Tongue (tissue), 2 donors: ENCODE results near the gene SF3B3. TPM values are rescaled to one million over a fixed set of nuclear protein-coding genes. Genes with fewer than 3 reads are reported as not detected.

Source experiments
- DNase-seq: peaks from one replicate; pipeline ENCODE4 v3.0.0-alpha.2; 2015
- total RNA-seq: library from RNA; depleted of rRNA; stranded (reverse); fragments of >200 nt; gene quantifications from one replicate; pipeline ENCODE4 v1.2.3, GENCODE V29; 2014

SF3B3 gene
- total RNA-seq, result 137 TPM

DNA sequence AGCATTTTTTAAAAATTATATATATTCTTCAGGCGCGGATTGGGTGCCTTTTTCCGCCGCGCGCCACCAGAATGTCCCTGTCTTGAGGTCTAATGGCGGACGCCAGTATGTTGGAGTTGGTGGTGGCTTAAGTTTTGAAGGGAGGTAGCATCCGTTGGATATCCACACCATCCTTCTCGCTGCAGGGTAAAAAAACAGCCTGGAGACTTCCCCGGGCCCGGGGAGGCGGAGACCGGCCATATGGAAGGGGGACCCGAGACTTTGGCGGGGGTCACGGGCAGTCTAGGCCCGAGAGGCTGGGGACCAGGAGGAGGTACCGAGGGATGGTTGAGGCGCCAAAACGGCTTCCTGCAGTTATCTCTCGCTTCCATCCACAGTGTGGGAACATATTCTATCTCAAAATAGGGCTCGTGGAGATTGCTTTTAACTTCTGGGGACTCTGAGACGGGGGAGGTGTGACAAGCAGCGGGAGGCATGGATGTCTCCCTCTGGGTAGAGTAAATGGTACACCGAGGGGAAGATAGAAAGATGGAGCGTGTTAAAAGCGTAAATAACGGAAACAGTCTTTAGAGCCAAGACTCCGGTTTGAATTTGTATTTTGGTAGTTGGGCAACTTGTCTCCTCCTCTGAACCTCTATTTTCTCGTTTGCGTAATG, at the start of gene SF3B3:
TSS of gene SF3B3 (plus strand) at position 74 of the 656 bp plus-strand sequence. CDS start 2,841 bp downstream, outside the sequence.
- no peak for DNase-seq

DNA sequence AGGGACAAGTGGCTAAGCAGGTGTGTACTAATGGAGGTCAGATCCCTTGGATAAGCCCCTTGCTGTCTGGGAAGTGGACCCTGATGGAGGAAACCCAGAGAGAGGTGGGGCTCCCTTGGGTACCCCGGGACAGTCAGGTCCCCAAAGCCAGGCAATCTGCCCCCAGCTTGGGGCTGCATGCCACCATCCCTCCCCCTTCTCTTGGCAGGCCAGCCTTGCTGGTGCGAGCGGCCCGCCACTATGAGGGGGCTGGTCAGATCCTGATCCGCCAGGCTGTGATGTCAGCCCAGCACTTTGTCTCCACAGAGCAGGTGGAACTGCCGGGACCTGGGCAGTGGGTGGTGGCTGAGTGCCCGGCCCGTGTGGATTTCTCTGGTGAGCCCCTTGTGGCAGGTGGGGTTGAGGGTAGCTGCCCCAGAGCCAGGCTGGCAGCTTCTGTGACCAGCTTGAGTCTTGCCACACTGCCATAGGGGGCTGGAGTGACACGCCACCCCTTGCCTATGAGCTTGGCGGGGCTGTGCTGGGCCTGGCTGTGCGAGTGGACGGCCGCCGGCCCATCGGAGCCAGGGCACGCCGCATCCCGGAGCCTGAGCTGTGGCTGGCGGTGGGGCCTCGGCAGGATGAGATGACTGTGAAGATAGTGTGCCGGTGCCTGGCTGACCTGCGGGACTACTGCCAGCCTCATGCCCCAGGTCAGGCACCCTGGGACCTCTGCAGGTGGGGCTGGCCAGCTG, 49.1 kb upstream of the SF3B3 start:
- DNase-seq, result no peak

DNA sequence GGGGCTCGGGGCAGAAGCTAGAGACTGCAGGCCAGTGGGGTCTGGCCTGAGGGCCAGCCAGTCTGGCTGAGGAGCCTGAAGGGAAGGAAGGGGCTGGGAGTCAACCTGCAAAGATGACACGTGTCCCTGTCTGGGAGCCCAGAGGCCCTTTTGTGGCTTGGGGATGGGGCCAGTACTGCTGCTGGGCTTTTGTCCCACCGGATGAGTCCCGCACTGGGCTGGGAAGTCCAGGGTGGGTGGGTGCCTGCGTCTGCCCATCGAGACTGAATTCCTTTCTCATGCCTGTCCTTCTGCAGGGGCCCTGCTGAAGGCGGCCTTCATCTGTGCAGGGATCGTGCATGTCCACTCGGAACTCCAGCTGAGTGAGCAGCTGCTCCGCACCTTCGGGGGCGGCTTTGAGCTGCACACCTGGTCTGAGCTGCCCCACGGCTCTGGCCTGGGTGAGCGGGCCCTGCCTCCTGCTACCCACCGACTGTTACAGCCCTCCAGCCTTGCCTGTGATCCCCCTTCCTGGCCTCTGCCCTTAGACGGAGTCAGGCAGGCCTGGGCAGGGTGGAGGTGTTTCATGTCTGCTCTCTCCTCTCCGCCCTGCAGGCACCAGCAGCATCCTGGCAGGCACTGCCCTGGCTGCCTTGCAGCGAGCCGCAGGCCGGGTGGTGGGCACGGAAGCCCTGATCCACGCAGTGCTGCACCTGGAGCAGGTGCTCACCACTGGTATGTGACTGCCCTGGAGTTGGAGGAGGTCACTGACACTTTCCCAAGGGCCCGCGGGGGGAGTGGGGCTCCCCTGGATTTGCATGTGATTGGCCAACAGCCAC, 48.4 kb upstream of the SF3B3 start:
- DNase-seq, result no peak

DNA sequence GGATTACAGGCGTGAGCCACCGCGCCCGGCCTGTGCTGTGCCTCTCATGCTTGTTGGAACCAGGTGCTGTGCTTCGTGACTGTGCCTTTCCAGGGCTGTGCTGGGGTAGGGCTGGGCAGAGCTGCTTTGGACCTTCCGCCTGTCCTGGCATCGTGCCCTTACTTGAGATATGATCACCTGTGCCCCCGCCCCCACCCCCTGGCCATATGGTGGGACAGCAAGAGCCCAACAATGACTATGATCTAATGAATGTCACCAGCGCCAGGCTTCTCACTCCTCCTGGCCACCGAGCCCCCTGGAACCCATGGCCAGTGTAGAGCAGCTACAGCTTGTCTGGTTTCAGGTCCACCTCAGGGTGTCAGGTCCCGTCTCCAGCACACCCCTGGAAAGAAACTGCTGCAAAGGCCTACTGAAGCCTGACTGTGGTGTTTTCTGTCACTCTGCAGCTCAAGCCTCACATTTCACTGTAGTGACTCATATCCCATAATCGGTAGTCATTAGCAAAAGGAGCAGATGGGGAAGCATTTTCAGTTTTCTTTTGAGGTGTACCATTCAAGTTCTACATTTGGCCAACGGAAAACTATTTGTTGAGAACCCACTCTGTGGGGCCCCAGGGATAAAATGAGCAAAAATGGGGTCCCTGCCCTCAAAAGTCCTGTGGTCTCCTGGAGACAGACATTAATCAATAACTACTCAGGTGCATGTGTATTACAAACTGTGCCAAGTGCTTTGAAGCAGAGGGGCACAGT, 47.2 kb upstream of the SF3B3 start:
- peak; percentile 54 for DNase-seq

DNA sequence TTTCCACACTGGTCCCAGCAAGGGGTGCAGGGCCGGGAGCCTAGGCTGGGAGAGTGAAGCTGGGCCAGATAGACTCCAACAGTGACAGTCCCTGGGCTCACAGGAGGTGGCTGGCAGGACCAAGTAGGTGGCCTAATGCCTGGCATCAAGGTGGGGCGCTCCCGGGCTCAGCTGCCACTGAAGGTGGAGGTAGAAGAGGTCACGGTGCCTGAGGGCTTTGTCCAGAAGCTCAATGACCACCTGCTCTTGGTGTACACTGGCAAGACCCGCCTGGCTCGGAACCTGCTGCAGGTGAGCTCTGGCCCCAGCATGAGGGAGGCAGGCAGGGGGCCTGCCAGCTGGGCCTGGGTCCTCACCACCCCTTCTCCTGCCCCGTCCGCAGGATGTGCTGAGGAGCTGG, 45.4 kb upstream of the SF3B3 start:
- no peak for DNase-seq

DNA sequence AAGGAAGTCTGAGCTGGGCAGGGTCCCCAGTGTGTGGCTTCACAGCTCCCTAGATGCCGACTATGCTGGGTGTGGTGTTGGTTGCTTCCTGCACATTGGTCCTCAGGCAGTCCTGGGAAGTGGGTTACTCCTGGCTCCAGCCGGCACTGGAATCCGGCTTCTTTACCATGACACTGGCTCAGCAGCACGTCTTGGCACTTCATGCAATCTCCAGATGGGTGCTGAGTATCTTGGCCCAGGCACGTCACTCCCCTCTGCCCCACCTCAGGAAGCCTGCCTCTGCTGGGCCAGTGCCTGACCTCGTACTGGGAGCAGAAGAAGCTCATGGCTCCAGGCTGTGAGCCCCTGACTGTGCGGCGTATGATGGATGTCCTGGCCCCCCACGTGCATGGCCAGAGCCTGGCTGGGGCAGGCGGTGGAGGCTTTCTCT, 44.7 kb upstream of the SF3B3 start:
- DNase-seq, result no peak

DNA sequence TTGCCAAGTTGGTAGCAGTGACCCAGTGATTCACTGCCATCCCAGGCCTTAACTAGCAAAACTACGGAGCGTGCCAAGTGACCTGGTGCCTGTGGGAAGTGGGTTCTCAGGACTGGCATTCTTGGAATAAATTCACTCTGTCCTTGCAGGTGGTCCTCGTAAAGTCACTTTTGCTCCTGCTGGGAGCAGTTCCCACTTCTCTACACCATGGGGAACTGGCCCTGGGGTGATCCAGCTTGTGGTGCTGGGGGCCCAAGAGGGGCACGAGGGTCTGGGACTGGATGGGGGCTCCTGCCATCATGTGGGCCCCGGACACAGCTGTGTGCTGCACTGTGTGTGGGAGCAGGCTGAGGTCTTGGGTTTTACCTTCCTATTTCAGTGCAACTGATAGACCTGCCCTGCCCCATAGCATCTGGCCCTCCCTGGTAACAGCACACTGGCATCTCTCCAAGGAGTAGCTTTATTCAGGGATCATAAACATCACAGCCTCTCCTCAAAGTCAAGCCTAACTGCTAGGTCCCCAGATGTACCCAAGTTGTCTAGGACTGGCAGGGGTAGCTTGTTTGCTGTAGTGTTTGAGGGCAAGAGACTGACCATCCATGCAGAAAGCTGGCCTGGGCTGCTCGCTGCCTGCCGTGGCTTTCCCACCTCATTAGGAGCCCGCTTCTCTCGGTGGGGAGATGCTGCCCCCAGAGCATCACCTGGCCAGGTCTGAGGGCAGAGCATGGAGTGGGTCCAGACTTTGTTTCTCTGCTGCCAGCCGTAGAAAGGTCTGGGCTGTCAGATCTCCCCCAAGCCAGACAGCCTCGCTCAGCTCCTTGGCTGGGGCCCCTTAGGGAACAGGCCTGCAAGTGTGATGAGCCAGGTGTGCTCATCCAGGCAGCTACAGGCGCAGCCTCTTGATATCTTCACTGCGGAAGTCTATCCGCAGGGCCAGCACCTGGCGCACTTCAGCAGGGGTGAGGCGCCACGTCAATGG, 43.2 kb upstream of the SF3B3 start:
- no peak for DNase-seq

DNA sequence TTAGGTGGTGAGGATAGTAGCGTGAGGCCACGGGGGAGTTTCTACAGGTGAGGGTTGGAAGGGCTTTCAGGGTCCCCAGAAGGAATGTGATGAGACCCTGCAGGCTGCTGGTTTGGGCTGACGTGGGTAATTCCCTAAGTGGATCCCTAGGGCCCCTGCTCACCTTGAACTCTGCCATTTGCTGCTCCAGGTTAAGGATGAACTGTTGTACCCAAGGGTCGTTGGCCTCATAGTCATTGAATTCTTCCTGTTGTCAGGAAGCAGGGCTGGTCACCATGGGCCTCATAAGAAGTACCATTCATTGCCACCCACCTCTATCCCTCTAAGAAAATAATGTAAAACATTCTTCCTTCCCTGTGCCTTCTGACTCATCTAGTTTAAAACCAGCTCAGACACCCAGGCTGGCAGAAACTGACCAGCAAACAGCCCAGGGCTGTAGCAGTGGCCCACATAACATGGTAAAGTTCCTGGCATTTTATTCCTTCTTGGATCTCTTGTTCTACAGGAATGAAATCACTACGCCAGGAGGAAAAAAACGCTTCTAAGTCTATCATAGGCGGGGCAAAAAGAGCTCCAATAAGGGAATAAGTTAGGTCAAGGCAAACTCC, 41.6 kb upstream of the SF3B3 start:
- DNase-seq, result no peak

DNA sequence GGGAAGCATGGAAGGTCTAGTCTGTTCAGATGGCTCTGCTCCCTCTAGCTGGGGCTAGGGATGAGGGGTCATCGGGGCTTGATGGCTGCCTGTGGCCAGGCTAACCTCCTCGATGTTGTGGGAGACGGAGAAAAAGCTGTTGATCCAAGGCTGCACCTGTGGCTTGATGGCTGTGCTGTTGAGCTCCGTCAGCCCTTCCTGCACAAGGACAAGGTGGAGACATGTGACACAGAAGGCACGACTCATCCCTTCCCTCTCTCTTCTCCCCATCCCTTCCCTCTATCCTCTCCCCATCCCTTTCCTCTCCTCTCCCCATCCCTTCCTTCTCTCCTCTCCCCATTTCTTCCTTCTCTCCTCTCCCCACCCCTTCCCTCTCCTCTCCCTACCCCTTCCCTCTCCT, 41.0 kb upstream of the SF3B3 start:
- no peak for DNase-seq

DNA sequence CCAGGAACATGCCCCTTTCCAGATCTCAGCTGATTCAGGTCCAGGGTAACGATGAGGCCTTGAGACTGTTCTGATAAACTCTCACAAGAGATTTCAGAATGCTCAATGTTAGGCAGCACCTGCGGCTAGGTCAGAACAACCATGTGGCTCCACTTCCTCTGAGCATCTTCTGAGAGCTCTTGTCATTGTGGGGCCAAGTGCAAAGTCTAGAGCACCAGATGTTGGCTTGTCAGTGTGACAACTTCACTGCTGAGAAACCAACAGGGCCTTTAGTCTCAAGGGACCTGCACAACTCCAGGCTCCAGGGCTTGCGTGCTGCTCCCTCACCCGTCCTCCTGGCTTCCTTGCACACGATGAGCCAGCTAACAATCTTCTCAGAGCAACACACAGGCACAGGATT, 40.2 kb upstream of the SF3B3 start:
- DNase-seq, result no peak

DNA sequence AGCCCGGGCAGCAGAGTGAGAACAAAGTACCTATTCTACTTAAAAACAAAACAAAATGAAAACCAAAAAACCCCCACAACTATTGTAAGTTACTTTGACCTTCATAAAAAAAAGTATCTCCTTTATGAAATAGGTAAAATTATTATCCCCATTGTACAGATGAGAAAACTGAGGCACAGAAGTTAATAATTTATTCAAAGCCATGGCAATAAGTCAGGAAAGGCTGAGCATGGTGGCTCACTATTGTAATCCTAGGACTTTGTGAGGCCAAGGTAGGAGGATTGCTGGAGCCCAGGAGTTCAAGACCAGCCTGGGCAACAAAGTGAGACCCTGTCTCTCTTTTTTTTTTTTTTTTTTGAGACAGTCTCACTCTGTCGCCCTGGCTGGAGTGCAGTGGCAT, 38.7 kb upstream of the SF3B3 start:
- DNase-seq, result no peak

DNA sequence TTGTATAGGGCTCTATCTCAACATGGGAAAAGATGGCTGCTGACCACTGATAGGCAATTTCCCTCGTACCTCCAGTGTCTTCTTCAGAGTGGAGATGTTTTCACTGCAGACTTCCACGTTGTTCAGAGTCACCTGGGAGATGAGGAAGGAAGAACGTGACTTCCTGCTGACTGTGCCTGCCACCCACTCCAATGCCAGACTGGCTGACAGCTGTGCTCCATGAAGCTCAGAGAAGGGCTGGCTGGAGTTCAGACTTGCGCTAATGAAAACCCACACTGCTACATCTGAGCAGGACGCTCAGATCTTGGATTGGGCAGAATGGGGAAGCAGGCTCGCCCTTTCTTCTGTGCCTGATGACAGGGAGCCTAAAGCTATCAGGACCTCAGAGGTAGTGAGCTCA, 33.4 kb upstream of the SF3B3 start:
- DNase-seq, result peak; percentile 31

DNA sequence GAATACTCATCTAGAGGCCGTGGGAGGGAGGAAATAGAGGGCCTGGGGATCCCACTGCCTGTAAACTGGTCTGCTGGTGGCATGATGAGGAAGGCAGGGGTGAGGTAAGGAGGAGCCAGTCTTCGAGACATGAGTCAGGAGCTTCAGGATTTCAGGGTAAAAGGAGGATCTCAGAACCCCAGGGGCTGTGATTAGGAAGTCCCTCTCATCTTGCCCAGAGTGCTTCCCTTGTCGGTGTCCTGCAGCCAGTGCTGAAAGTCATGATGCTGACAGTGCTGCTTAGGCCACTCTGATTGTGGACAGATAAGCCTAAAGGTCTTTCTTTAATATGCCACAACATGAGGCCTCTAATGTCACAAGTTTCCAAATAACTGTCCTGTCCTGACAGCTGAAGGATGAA, 29.8 kb upstream of the SF3B3 start:
- DNase-seq, result no peak

DNA sequence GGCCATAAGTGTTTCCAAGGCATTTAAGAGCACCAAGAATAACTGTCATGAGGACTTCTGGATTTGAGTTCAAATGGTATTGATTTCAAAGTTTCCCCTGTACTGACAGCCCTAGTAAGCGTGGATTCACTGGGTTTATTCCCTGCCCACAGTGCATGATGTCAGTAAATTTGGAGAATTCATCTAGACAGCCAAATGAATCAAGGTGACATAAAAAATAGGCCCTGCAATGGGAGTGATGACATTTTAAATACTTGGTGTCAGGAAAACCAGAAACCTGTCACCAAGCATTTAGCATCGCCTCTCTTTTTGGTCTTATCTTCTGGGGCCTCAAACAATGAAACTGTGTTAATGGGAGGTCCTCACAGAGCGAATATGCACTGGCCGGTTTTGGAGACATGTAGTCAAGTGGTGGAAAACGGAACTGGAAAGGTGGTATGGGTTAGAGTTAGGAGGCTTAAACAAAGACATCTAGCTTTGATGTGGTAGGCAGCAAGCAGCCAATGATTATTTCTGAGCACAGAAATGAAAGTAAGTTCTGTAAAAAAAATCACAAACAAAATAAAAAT, 29.3 kb upstream of the SF3B3 start:
- no peak for DNase-seq

DNA sequence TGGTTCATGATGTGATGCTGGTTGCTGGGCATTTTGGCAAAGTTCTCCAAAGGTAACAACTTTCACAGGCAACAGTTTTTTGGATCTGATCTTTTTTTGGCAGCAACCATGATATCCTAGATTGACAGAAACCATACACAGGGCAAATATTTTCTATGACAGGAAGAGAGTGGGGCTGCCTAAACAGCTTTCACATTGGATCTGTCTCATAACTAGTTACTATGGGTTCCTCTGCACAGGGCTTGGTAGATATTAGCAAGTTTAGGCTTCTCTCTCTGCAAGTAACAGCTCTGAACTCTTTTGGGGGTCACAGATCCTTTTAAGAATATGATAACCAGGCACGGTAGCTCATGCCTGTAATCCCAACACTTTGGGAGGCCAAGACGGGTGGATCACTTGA, 28.8 kb upstream of the SF3B3 start:
- DNase-seq, result no peak

DNA sequence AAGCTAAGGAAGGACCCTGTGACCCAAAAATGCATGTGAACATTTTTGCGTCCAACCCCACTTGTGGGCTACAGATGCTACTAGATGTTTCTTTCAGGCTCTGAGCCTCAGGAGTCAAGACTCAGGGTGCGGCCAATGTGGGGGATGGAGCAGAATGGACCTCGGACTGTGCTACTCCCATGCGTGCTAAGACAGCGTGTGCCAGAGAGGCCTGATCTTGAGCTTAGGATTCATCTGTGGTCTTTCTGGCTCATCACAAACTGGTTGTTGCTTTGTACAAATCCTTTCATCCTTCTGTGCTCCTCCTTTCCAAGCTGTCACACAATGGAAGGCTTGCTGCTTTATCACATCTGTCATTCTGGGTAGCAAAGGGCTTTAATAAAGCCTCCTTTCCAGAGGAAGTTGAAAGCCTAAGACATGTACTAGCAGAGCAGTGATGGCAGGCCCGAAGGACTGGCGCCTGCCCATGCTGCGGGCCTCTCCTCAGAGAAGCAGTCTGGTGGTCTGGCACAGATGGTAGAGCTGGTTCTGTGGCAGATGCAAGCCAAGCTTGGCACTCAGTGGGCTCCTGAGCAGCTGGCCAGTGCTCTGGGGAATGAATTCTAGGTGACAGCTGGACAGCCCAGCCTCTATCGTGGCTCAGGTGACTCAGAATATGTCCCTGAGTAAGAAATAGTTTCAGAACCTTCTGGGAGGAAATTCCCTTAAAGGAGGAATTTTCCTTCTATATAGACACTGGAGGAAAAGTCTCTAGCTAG, 28.0 kb upstream of the SF3B3 start:
- DNase-seq, result no peak

DNA sequence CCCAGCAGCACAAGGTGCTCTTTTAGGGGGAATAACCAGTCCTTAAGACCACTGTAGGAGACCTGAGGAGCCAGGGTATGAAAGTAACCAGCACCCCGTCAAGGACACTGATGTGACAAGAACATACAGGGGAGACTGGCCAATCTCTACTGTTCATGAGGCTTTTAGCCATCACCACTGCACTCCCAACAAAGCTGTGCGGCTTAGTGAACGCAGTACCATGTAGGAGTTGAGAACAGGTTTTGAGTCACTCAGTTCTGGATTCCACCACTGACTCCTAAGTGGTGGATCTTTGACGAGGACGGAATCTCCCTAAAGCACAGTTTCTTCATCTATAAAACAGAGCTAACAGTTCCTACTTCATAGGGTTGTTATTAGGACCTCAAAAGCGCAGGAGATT, 27.1 kb upstream of the SF3B3 start:
- no peak for DNase-seq

DNA sequence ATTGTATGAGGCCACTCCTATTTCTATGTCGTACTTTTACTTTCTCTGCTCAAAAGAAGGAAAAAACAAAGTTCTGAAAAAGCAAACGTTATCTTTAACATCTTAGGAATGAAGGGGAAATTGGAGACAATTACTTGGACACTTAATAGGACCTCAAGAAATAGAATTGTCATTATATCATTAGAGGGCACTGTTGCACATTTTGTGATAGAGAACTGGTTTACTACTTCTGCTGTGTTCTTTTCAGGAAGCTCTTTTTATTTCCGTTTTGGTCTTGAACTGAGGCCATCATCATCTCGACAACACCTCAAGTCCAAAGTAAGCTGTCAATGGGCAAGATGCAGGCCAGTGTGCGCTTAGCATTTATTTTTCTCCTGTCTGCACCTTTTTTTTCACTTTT, 14.9 kb upstream of the SF3B3 start:
- DNase-seq, result no peak

DNA sequence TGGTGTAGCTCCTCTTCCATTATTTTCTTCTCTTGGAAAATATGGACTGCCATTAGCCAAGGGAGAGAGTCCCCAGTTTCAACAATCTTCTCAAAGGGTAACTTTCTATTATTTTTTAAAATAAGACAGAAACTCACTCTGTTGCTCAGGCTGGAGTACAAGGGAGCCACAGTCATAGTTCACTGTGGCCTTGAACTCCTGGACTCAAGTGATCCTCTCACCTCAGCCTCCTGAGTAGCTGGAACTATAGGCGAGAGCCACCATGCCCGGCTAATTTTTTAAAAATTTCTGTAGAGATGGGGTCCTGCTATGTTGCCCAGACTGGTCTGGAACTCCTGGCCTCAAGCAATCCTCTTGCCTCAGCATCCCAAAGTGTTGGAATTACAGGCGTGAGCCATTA, 13.4 kb upstream of the SF3B3 start:
- DNase-seq, result no peak

DNA sequence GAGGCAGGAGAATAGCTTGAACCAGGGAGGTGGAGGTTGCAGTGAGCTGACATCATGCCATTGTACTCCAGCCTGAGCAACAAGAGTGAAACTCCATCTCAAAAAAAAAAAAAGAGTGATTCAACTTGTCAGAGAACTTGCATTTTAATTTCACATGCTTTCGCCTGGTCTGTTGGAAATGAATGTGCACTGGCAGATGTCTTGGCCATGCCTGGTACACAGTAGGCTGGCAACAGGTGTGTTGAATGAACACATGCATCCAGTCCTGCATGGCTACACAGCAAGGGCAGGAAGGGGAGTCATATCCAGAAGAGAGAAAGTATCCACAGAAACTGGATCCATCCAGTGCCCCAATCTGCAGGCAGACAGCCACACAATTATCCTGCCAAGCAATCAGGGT, 11.8 kb upstream of the SF3B3 start:
- DNase-seq, result no peak
